GM23248 (cell line): ENCODE data around the gene IL18.

Experiments used
- EZH2 ChIP-seq: fragments of 200-600 bp; sonication (generic); IDR thresholded peaks from 2 replicates; pipeline ENCODE4 v1.6.1; 2018; ENCODE audit warnings: antibody characterized with exemption, mild to moderate bottlenecking; ENCODE audit not compliant: insufficient read depth, poor library complexity, severe bottlenecking
- EZH2phosphoT487 ChIP-seq: fragments of 200-600 bp; sonication (generic); IDR thresholded peaks from 2 replicates; pipeline ENCODE4 v1.6.1; 2018; ENCODE audit warnings: antibody characterized with exemption, moderate library complexity, mild to moderate bottlenecking, low read depth; ENCODE audit not compliant: insufficient read depth

GRCh38 chr11:112212290-112212689 lies 48.4 kb upstream of the IL18 start:
- TF ChIP-seq EZH2phosphoT487 (no peak), EZH2 (no peak)
